ENCODE data around the gene NKIRAS2. TPM values are rescaled to one million over a fixed set of nuclear protein-coding genes. Genes with fewer than 3 reads are reported as not detected.

NKIRAS2 gene
- total RNA-seq, 1 donor from 2014 or later, result 63.6 TPM

- no peaks in the 10 kb centered on the region for H3K27me3 ChIP-seq
- intact Hi-C loops (cut with DNase I), result no loop called here
- TF ChIP-seq CTCF (IDR thresholded peaks at IDR 0.05), result no peak
- no peaks in the 10 kb centered on the region for H3K36me3 ChIP-seq
- H3K4me1 ChIP-seq, result no peaks in the 10 kb centered on the region
- H3K4me3 ChIP-seq, result no peak overlapping the region
- H3K27ac ChIP-seq, result no peak overlapping the region
- no peak for DNase-seq (ENCODE audit: low spot score in 2 of 2)
- H3K9me3 ChIP-seq, result no peaks in the 10 kb centered on the region
Observed at GRCh38 chr17:42061646-42062487, 42.0 kb downstream of the NKIRAS2 start.

- intact Hi-C loops (cut with DNase I), result no loop called here
Observed at GRCh38 chr17:42062681-42063080, 42.8 kb downstream of the NKIRAS2 start.

GRCh38 chr17:42065201-42065600, 45.3 kb downstream of the NKIRAS2 start:
- no peaks in the 10 kb centered on the region for H3K36me3 ChIP-seq
- no peaks in the 10 kb centered on the region for H3K9me3 ChIP-seq
- H3K4me1 ChIP-seq, result no peaks in the 10 kb centered on the region
- intact Hi-C loops (cut with DNase I), result no loop called here
- H3K4me3 ChIP-seq, result no peak overlapping the region
- H3K27me3 ChIP-seq, result no peaks in the 10 kb centered on the region
- no peak for DNase-seq (ENCODE audit: low spot score in 2 of 2)
- no peak for TF ChIP-seq CTCF (IDR thresholded peaks at IDR 0.05)
- no peak overlapping the region for H3K27ac ChIP-seq

More at GRCh38 chr17:42062681-42063080, 42.8 kb downstream of the NKIRAS2 start:
- Histone ChIP-seq H3K27me3 (no peaks in the 10 kb centered on the region), H3K4me1 (no peaks in the 10 kb centered on the region), H3K36me3 (no peaks in the 10 kb centered on the region), H3K4me3 (no peak overlapping the region), H3K9me3 (no peaks in the 10 kb centered on the region), H3K27ac (no peak overlapping the region)
- no peak for DNase-seq (ENCODE audit: low spot score in 2 of 2)
- no peak for TF ChIP-seq CTCF (IDR thresholded peaks at IDR 0.05)

GRCh38 chr17:42067371-42068091, 47.6 kb downstream of the NKIRAS2 start:
- DNase-seq (ENCODE audit: low spot score in 2 of 2), result peak in 1 of 2 donors; percentile 73
- peaks cover 0 to 3% of the 10 kb centered on the region in 2 donors for H3K4me1 ChIP-seq

GRCh38 chr17:42068979-42069378, 49.1 kb downstream of the NKIRAS2 start:
- H3K36me3 ChIP-seq, result no peaks in the 10 kb centered on the region
- H3K27ac ChIP-seq, result no peak overlapping the region
- no peak overlapping the region for H3K4me3 ChIP-seq
- TF ChIP-seq CTCF (IDR thresholded peaks at IDR 0.05), result no peak
- peaks cover 0 to 3% of the 10 kb centered on the region in 2 donors for H3K4me1 ChIP-seq
- intact Hi-C loops (cut with DNase I), result no loop called here
- H3K27me3 ChIP-seq, result no peaks in the 10 kb centered on the region
- no peak for DNase-seq (ENCODE audit: low spot score in 2 of 2)
- H3K9me3 ChIP-seq, result no peaks in the 10 kb centered on the region

More at GRCh38 chr17:42067371-42068091, 47.6 kb downstream of the NKIRAS2 start:
- peak; percentile 68 to 86 (median 84) for TF ChIP-seq CTCF (IDR thresholded peaks at IDR 0.05)
- no peaks in the 10 kb centered on the region for H3K36me3 ChIP-seq
- no peak overlapping the region for H3K4me3 ChIP-seq
- no peaks in the 10 kb centered on the region for H3K9me3 ChIP-seq
- no peaks in the 10 kb centered on the region for H3K27me3 ChIP-seq
- intact Hi-C loops (cut with DNase I), result loop anchor here (1.0 kb wide), 2 partner anchors 34 to 49 kb away; no protein-coding TSS in a partner anchor
- no peak overlapping the region for H3K27ac ChIP-seq

Measured in ascending aorta (tissue), 2 donors.